MM.1S (cell line): ENCODE measurements around the gene MAP2K3.

Experiments
- DNase-seq: peaks from one replicate; pipeline ENCODE4 v3.0.0-alpha.2; 2015
- H2AFZ ChIP-seq: fragments of 300-600 bp; sonication (generic); 2 replicates; pipeline ENCODE4 v1.6.0; 2016; ENCODE audit warnings: antibody characterized with exemption, low read length
- H3F3A ChIP-seq: fragments of 300-600 bp; sonication (generic); 2 replicates; pipeline ENCODE4 v1.6.1; 2016; ENCODE audit warnings: mild to moderate bottlenecking, antibody characterized with exemption, low read length, moderate library complexity, mixed read lengths; ENCODE audit not compliant: insufficient read depth
- H3K27ac ChIP-seq: fragments of 300-600 bp; sonication (generic); 2 replicates; pipeline ENCODE4 v1.5.1; 2016; ENCODE audit warnings: mild to moderate bottlenecking, low read length
- H3K27me3 ChIP-seq: fragments of 300-600 bp; sonication (generic); replicated peaks from 2 replicates; pipeline ENCODE4 v1.6.0; 2016; ENCODE audit warnings: low read length; ENCODE audit not compliant: insufficient read depth
- H3K36me3 ChIP-seq: fragments of 300-600 bp; sonication (generic); replicated peaks from 2 replicates; pipeline ENCODE4 v1.6.1; 2016; ENCODE audit warnings: mild to moderate bottlenecking, low read length, mixed read lengths; ENCODE audit not compliant: insufficient read depth
- H3K4me1 ChIP-seq: fragments of 300-600 bp; sonication (generic); 2 replicates; pipeline ENCODE4 v1.6.1; 2016; ENCODE audit warnings: low read length, mixed read lengths
- H3K4me2 ChIP-seq: fragments of 300-600 bp; sonication (generic); 2 replicates; pipeline ENCODE4 v1.6.0; 2016; ENCODE audit warnings: low read depth, low read length
- H3K4me3 ChIP-seq: fragments of 300-600 bp; sonication (generic); 2 replicates; pipeline ENCODE4 v1.5.1; 2016; ENCODE audit warnings: low read length, mixed read lengths
- H3K79me2 ChIP-seq: fragments of 300-600 bp; sonication (generic); 2 replicates; pipeline ENCODE4 v1.6.1; 2016; ENCODE audit warnings: mixed run types, low read length, mixed read lengths
- H3K9ac ChIP-seq: fragments of 300-600 bp; sonication (generic); 2 replicates; pipeline ENCODE4 v1.6.1; 2016; ENCODE audit warnings: low read length, mixed read lengths
- H3K9me2 ChIP-seq: fragments of 300-600 bp; sonication (generic); replicated peaks from 2 replicates; pipeline ENCODE4 v1.6.1; 2016; ENCODE audit warnings: mild to moderate bottlenecking, low read length, mixed read lengths; ENCODE audit not compliant: insufficient read depth
- H3K9me3 ChIP-seq: fragments of 300-600 bp; sonication (generic); replicated peaks from 2 replicates; pipeline ENCODE4 v1.6.1; 2016; ENCODE audit warnings: mild to moderate bottlenecking, low read length, mixed read lengths; ENCODE audit not compliant: insufficient read depth
- H4K20me1 ChIP-seq: fragments of 300-600 bp; sonication (generic); 2 replicates; pipeline ENCODE4 v1.6.1; 2016; ENCODE audit warnings: mild to moderate bottlenecking, low read length, moderate library complexity, mixed read lengths; ENCODE audit not compliant: insufficient read depth
- EZH2 ChIP-seq: fragments of 300-600 bp; sonication (generic); optimal IDR thresholded peaks from 2 replicates; pipeline ENCODE3; 2017; ENCODE audit warnings: low read depth, mild to moderate bottlenecking, antibody characterized with exemption, low read length, mixed read lengths
- EZH2phosphoT487 ChIP-seq: fragments of 300-600 bp; sonication (generic); IDR thresholded peaks from 2 replicates; pipeline ENCODE4 v1.6.1; 2018; ENCODE audit warnings: antibody characterized with exemption, low read length
- TF ChIP-seq, protein P1 (sequence below): fragments of 300-600 bp; sonication (generic); IDR thresholded peaks from 2 replicates; pipeline ENCODE4 v1.5.1; 2016; ENCODE audit warnings: antibody characterized with exemption, low read length, mixed read lengths

MAP2K3 gene

DNA sequence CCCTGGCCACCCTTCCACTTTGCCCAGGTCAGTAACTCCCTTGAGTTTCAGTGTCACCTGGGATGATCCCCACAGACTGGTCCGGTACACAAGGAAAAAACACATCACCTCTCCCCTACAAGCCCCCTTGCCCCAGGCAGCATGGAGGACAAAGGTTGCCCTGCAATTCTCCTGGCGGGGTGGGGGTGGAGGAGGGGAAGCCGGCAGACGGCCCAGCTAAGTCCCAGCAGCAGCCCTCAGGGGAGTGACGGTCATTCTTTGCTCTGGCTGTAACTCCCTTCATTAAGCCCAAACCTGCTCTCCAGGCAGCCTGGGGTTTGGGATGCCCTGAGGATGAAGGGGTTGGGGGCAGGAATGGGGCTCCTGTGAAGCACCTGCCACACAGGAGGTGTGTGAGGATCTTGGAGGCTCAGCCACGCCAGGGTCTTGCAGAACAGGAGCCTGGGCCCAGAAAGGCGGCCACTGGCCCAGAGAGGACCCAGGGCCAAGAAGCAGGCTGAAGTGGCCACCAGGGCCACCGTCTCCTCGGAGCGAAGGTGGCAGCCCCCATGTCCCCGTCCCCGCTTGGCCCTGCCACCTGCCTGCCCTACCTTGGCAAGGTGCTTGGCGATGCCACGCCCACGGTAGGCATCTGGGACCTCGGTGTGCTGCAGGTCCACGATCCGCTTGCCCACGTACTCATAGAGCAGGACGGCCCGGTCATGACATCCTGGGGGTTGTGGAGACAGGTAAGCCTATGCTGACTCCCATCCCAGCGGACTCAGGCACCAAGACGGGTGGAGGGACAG lies 40.8 kb upstream of the MAP2K3 start:
- Histone ChIP-seq H3K4me1 (no peaks in the 10 kb centered on the region), H2AFZ (no peak overlapping the region), H3K27ac (no peak overlapping the region), H3K79me2 (no peaks in the 10 kb centered on the region), H3K9me3 (no peaks in the 10 kb centered on the region), H3K27me3 (no peaks in the 10 kb centered on the region), H3K4me2 (no peak overlapping the region), H3K9me2 (no peaks in the 10 kb centered on the region), H3K36me3 (no peaks in the 10 kb centered on the region), H3F3A (no peaks in the 10 kb centered on the region), H3K4me3 (no peak overlapping the region), H3K9ac (no peak overlapping the region), H4K20me1 (no peaks in the 10 kb centered on the region)
- TF ChIP-seq, protein P1, sequence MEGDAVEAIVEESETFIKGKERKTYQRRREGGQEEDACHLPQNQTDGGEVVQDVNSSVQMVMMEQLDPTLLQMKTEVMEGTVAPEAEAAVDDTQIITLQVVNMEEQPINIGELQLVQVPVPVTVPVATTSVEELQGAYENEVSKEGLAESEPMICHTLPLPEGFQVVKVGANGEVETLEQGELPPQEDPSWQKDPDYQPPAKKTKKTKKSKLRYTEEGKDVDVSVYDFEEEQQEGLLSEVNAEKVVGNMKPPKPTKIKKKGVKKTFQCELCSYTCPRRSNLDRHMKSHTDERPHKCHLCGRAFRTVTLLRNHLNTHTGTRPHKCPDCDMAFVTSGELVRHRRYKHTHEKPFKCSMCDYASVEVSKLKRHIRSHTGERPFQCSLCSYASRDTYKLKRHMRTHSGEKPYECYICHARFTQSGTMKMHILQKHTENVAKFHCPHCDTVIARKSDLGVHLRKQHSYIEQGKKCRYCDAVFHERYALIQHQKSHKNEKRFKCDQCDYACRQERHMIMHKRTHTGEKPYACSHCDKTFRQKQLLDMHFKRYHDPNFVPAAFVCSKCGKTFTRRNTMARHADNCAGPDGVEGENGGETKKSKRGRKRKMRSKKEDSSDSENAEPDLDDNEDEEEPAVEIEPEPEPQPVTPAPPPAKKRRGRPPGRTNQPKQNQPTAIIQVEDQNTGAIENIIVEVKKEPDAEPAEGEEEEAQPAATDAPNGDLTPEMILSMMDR: no peak
- no peak for TF ChIP-seq EZH2phosphoT487
- TF ChIP-seq EZH2: no peak
- DNase-seq: no peak

DNA sequence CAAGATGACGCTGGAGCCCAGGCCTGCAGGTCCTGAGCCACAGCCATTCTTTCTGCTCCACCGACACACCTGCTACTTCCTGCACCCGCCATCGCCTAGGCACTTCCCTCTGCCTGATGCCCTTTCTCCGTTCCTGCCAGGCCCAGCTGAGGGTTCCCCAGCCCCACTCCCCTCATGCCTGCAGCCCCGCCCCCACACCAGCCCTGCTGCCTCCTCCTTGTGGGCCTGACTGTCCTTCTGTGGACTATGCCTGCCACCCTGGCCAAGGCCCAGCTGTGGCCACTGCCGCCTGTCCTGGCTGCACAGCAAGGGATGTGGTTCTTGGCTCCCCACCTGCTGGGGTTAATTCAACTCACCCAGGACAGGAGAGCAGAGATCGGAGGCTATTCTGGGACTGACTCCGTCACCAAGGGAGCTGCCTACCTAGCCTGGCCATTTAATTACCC lies 38.8 kb upstream of the MAP2K3 start:
- H4K20me1 ChIP-seq: no peaks in the 10 kb centered on the region
- no peaks in the 10 kb centered on the region for H3K4me1 ChIP-seq
- TF ChIP-seq, protein P1: no peak
- no peak for TF ChIP-seq EZH2phosphoT487
- TF ChIP-seq EZH2: no peak
- no peak overlapping the region for H3K4me3 ChIP-seq
- H3K27ac ChIP-seq: no peak overlapping the region
- H3F3A ChIP-seq: no peaks in the 10 kb centered on the region
- H3K9me2 ChIP-seq: no peaks in the 10 kb centered on the region
- no peaks in the 10 kb centered on the region for H3K9me3 ChIP-seq
- no peak overlapping the region for H3K4me2 ChIP-seq
- H3K9ac ChIP-seq: no peak overlapping the region
- H3K79me2 ChIP-seq: no peaks in the 10 kb centered on the region
- H2AFZ ChIP-seq: no peak overlapping the region
- no peaks in the 10 kb centered on the region for H3K27me3 ChIP-seq
- no peaks in the 10 kb centered on the region for H3K36me3 ChIP-seq
- DNase-seq: no peak

DNA sequence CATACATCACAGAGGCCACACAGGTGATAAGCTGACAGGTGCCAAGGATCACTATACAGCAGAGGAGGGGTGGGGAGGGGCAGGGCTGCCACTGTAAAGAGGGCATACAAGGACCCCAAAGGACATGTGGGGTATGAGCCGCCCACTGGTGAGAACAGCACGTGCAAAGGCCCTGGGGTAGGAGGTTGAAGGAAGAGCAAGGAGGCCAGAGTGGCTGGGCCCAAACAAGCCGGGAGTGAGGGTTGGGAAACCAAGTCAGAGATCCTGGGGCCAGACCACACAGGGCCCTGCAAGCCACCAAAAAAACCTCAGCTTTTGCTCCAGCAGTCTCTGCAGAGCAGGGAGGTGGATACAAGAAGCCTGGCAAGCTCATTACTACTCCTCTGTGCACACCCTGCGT lies 37.8 kb upstream of the MAP2K3 start:
- no peaks in the 10 kb centered on the region for H3F3A ChIP-seq
- H3K4me3 ChIP-seq: no peak overlapping the region
- H2AFZ ChIP-seq: no peak overlapping the region
- H3K36me3 ChIP-seq: no peaks in the 10 kb centered on the region
- no peaks in the 10 kb centered on the region for H3K27me3 ChIP-seq
- no peaks in the 10 kb centered on the region for H3K4me1 ChIP-seq
- no peaks in the 10 kb centered on the region for H3K9me3 ChIP-seq
- DNase-seq: no peak
- no peak for TF ChIP-seq EZH2
- TF ChIP-seq EZH2phosphoT487: no peak
- TF ChIP-seq, protein P1: no peak
- H4K20me1 ChIP-seq: no peaks in the 10 kb centered on the region
- H3K27ac ChIP-seq: no peak overlapping the region
- H3K9ac ChIP-seq: no peak overlapping the region
- H3K9me2 ChIP-seq: no peaks in the 10 kb centered on the region
- H3K79me2 ChIP-seq: no peaks in the 10 kb centered on the region
- H3K4me2 ChIP-seq: no peak overlapping the region
